WTC11 (cell line): ENCODE data around the gene ARV1. TPM values are rescaled to one million over a fixed set of nuclear protein-coding genes. Genes with fewer than 3 reads are reported as not detected.

Experiments
- ATAC-seq: fragments of 200-7000 bp; cut with Tn5 transposase; 2 replicates; pipeline ENCODE4 v1.10.0; 2021; ENCODE audit warnings: mild to moderate bottlenecking, moderate library complexity
- CTCF ChIA-PET: fragments of 300-600 bp; sonication (Branson Sonifier 250); formaldehyde crosslinking; loops from one replicate; lab custom pipeline; 2021; ENCODE audit warnings: antibody characterized with exemption; lab: Charles Lee
- POLR2A ChIA-PET: fragments of 350-600 bp; sonication (Branson Sonifier 250); formaldehyde crosslinking; loops from one replicate; lab custom pipeline; 2021; ENCODE audit warnings: antibody characterized with exemption; lab: Charles Lee
- DNase-seq: peaks from one replicate; pipeline ENCODE4 v3.0.0; 2021; ENCODE audit warnings: low spot score
- H3K27ac Mint-ChIP-seq: 2 replicates; pipeline ENCODE4 v1.8.0; 2021; ENCODE audit warnings: mixed read lengths
- H3K27me3 Mint-ChIP-seq: 2 replicates; pipeline ENCODE4 v1.8.0; 2021; ENCODE audit warnings: low read depth, mild to moderate bottlenecking, moderate library complexity, mixed read lengths
- H3K36me3 Mint-ChIP-seq: 2 replicates; pipeline ENCODE4 v1.8.0; 2021; ENCODE audit warnings: mixed read lengths
- H3K4me1 Mint-ChIP-seq: 2 replicates; pipeline ENCODE4 v1.8.0; 2022; ENCODE audit warnings: mixed read lengths
- H3K4me3 Mint-ChIP-seq: 2 replicates; pipeline ENCODE4 v1.8.0; 2021; ENCODE audit warnings: mild to moderate bottlenecking, moderate library complexity, mixed read lengths
- H3K9me3 Mint-ChIP-seq: 2 replicates; pipeline ENCODE4 v1.8.0; 2021; ENCODE audit warnings: mixed read lengths
- ATF1 ChIP-seq: sonication (generic); formaldehyde crosslinking; IDR thresholded peaks from 2 replicates; pipeline ENCODE4 v1.8.1; 2023; ENCODE audit warnings: mild to moderate bottlenecking, moderate library complexity, missing genetic modification reagents
- ATF2 ChIP-seq: sonication (generic); formaldehyde crosslinking; IDR thresholded peaks from 2 replicates; pipeline ENCODE4 v1.8.1; 2022; ENCODE audit warnings: low read depth, missing genetic modification reagents, borderline replicate concordance
- ATF6 ChIP-seq: sonication (generic); formaldehyde crosslinking; IDR thresholded peaks from 2 replicates; pipeline ENCODE4 v1.8.1; 2023; ENCODE audit warnings: mild to moderate bottlenecking, missing genetic modification reagents
- CTCF ChIP-seq: fragments of 200-600 bp; IDR thresholded peaks from 2 replicates; pipeline ENCODE4 v1.8.0; 2022; ENCODE audit warnings: antibody characterized with exemption
- E2F1 ChIP-seq: sonication (generic); formaldehyde crosslinking; IDR thresholded peaks from 2 replicates; pipeline ENCODE4 v1.8.0; 2022; ENCODE audit warnings: mild to moderate bottlenecking, missing genetic modification reagents
- EMX1 ChIP-seq: fragments of 250-450 bp; sonication (Bioruptor Pico); IDR thresholded peaks from 2 replicates; pipeline ENCODE4 v1.8.0; 2021; ENCODE audit warnings: mild to moderate bottlenecking
- IRF1 ChIP-seq: sonication (generic); formaldehyde crosslinking; IDR thresholded peaks from 2 replicates; pipeline ENCODE4 v1.8.0; 2023; ENCODE audit warnings: missing genetic modification reagents
- NR1H2 ChIP-seq: sonication (generic); formaldehyde crosslinking; IDR thresholded peaks from 2 replicates; pipeline ENCODE4 v1.9.0; 2021; ENCODE audit warnings: mild to moderate bottlenecking, moderate library complexity, missing genetic modification reagents
- RELA ChIP-seq: sonication (generic); formaldehyde crosslinking; IDR thresholded peaks from 2 replicates; pipeline ENCODE4 v1.8.1; 2022; ENCODE audit warnings: missing genetic modification reagents, mild to moderate bottlenecking, borderline replicate concordance
- TEAD1 ChIP-seq: sonication (generic); formaldehyde crosslinking; IDR thresholded peaks from 2 replicates; pipeline ENCODE4 v1.8.0; 2022; ENCODE audit warnings: mild to moderate bottlenecking, missing genetic modification reagents
- ZBTB43 ChIP-seq: sonication (generic); formaldehyde crosslinking; IDR thresholded peaks from 2 replicates; pipeline ENCODE4 v1.8.1; 2023; ENCODE audit warnings: mild to moderate bottlenecking, missing genetic modification reagents
- ZNF281 ChIP-seq: sonication (generic); formaldehyde crosslinking; IDR thresholded peaks from 2 replicates; pipeline ENCODE4 v1.8.0; 2023; ENCODE audit warnings: mild to moderate bottlenecking, missing genetic modification reagents
- ZNF512 ChIP-seq: sonication (generic); formaldehyde crosslinking; IDR thresholded peaks from 2 replicates; pipeline ENCODE4 v1.8.1; 2022; ENCODE audit warnings: missing genetic modification reagents, borderline replicate concordance
- ZNF532 ChIP-seq: fragments of 250-450 bp; sonication (Bioruptor Pico); IDR thresholded peaks from 2 replicates; pipeline ENCODE4 v1.9.0; 2021; ENCODE audit warnings: mild to moderate bottlenecking, borderline replicate concordance
- total RNA-seq: library from RNA; stranded (reverse); gene quantifications from 3 replicates; pipeline ENCODE4 v1.2.3, GENCODE V29; 2021

ARV1 gene
- total RNA-seq, 1 experiment from 2014 or later: 9.1 TPM

GRCh38 chr1:231000201-231000600 lies 21.3 kb downstream of the ARV1 start:
- no peak for DNase-seq
- POLR2A ChIA-PET: no interaction called here
- H3K36me3 Mint-ChIP-seq: peaks cover 19% of the 10 kb centered on the region
- no peak for TF ChIP-seq ATF2 (CRISPR knock-in tag)
- TF ChIP-seq, all 79 proteins: peak for 0
- no peak overlapping the region for H3K4me3 Mint-ChIP-seq
- peaks cover 31% of the 10 kb centered on the region for H3K27me3 Mint-ChIP-seq
- no peaks in the 10 kb centered on the region for H3K4me1 Mint-ChIP-seq
- CTCF ChIA-PET: no interaction called here
- no peak for ATAC-seq
- H3K27ac Mint-ChIP-seq: no peak overlapping the region
- H3K9me3 Mint-ChIP-seq: peaks cover 24% of the 10 kb centered on the region

GRCh38 chr1:231000639-231001038 lies 21.7 kb downstream of the ARV1 start:
- H3K9me3 Mint-ChIP-seq: peaks cover 28% of the 10 kb centered on the region
- ChIA-PET CTCF (no interaction called here), POLR2A (no interaction called here)
- DNase-seq: no peak
- H3K27ac Mint-ChIP-seq: no peak overlapping the region
- H3K36me3 Mint-ChIP-seq: peaks cover 21% of the 10 kb centered on the region
- no peaks in the 10 kb centered on the region for H3K4me1 Mint-ChIP-seq
- peaks cover 36% of the 10 kb centered on the region for H3K27me3 Mint-ChIP-seq
- no peak overlapping the region for H3K4me3 Mint-ChIP-seq
- ATAC-seq: no peak
- no peak for TF ChIP-seq ZNF281 (CRISPR knock-in tag)
- TF ChIP-seq IRF1: no peak
- TF ChIP-seq NR1H2 (CRISPR knock-in tag): no peak
- TF ChIP-seq CTCF: no peak
- no peak for TF ChIP-seq ZNF532 (CRISPR knock-in tag)
- no peak for TF ChIP-seq TEAD1 (CRISPR knock-in tag)
- TF ChIP-seq E2F1: no peak
- no peak for TF ChIP-seq EMX1 (CRISPR knock-in tag)
- no peak for TF ChIP-seq RELA (CRISPR knock-in tag)
- no peak for TF ChIP-seq ATF1 (CRISPR knock-in tag)
- no peak for TF ChIP-seq ATF6
- no peak for TF ChIP-seq ZNF512 (CRISPR knock-in tag)
- TF ChIP-seq ZBTB43 (CRISPR knock-in tag): no peak
